H9 (cell line): ENCODE measurements around the gene ACP2. TPM values are rescaled to one million over a fixed set of nuclear protein-coding genes. Genes with fewer than 3 reads are reported as not detected.

ENCODE experiments used
- DNase-seq: peaks from one replicate; pipeline ENCODE4 v3.0.0-alpha.2; 2017
- H2AFZ ChIP-seq: one replicate; pipeline ENCODE4 v1.6.1; 2013; ENCODE audit warnings: mild to moderate bottlenecking, low read length, control low read depth, moderate library complexity
- H2AK5ac ChIP-seq: 2 replicates; pipeline ENCODE4 v1.6.1; 2013; ENCODE audit warnings: low read length, control low read depth, mixed read lengths; ENCODE audit not compliant: insufficient read length
- H2BK120ac ChIP-seq: one replicate; pipeline ENCODE4 v1.6.1; 2013; ENCODE audit warnings: low read depth, mild to moderate bottlenecking, low read length, control low read depth, inconsistent platforms; ENCODE audit not compliant: poor library complexity, severe bottlenecking
- H2BK12ac ChIP-seq: 2 replicates; pipeline ENCODE4 v1.6.1; 2013; ENCODE audit warnings: low read length, control low read depth, mixed read lengths, low read depth; ENCODE audit not compliant: insufficient read length
- H2BK15ac ChIP-seq: 2 replicates; pipeline ENCODE4 v1.6.1; 2013; ENCODE audit warnings: low read depth, low read length, control low read depth
- H2BK20ac ChIP-seq: one replicate; pipeline ENCODE4 v1.6.1; 2013; ENCODE audit warnings: low read depth, mild to moderate bottlenecking, low read length, control low read depth, inconsistent platforms; ENCODE audit not compliant: poor library complexity, severe bottlenecking
- H2BK5ac ChIP-seq: 2 replicates; pipeline ENCODE4 v1.6.1; 2013; ENCODE audit warnings: low read length, control low read depth, mixed read lengths; ENCODE audit not compliant: insufficient read length
- H3K14ac ChIP-seq: 2 replicates; pipeline ENCODE4 v1.6.1; 2013; ENCODE audit warnings: low read length, control low read depth; ENCODE audit not compliant: insufficient read depth
- H3K18ac ChIP-seq: 2 replicates; pipeline ENCODE4 v1.6.1; 2013; ENCODE audit warnings: low read depth, mild to moderate bottlenecking, mixed read lengths, low read length, control low read depth; ENCODE audit not compliant: insufficient read length
- H3K23ac ChIP-seq: 2 replicates; pipeline ENCODE4 v1.6.1; 2013; ENCODE audit warnings: low read length, control low read depth, mixed read lengths, low read depth; ENCODE audit not compliant: insufficient read length
- H3K23me2 ChIP-seq: 2 replicates; pipeline ENCODE4 v1.6.1; 2013; ENCODE audit warnings: low read depth, mild to moderate bottlenecking, mixed read lengths, low read length, control low read depth; ENCODE audit not compliant: insufficient read length, poor library complexity, severe bottlenecking
- H3K27ac ChIP-seq: 2 replicates; pipeline ENCODE4 v1.5.1; 2013; ENCODE audit warnings: low read length, control low read depth, mixed read lengths, low read depth; ENCODE audit not compliant: insufficient read length
- H3K27me3 ChIP-seq: 2 replicates; pipeline ENCODE4 v1.6.1; 2013; ENCODE audit warnings: low read length, control low read depth, inconsistent platforms; ENCODE audit not compliant: insufficient read depth
- H3K4ac ChIP-seq: 2 replicates; pipeline ENCODE4 v1.6.1; 2013; ENCODE audit warnings: low read depth, mild to moderate bottlenecking, control low read depth, inconsistent platforms, low read length, moderate library complexity
- H3K4me1 ChIP-seq: 2 replicates; pipeline ENCODE4 v1.6.1; 2013; ENCODE audit warnings: low read length, control low read depth, inconsistent platforms; ENCODE audit not compliant: insufficient read depth
- H3K4me2 ChIP-seq: 2 replicates; pipeline ENCODE4 v1.6.1; 2013; ENCODE audit warnings: low read length, control low read depth, mixed read lengths; ENCODE audit not compliant: insufficient read length, insufficient read depth
- H3K56ac ChIP-seq: 2 replicates; pipeline ENCODE4 v1.6.1; 2013; ENCODE audit warnings: low read depth, mild to moderate bottlenecking, mixed read lengths, low read length, control low read depth; ENCODE audit not compliant: insufficient read length
- H3K79me1 ChIP-seq: 2 replicates; pipeline ENCODE4 v1.6.1; 2013; ENCODE audit warnings: low read depth, mild to moderate bottlenecking, moderate library complexity, low read length, control low read depth, inconsistent platforms; ENCODE audit not compliant: insufficient read depth, poor library complexity, severe bottlenecking
- H3K79me2 ChIP-seq: 2 replicates; pipeline ENCODE4 v1.6.1; 2013; ENCODE audit warnings: low read length, control low read depth, inconsistent platforms; ENCODE audit not compliant: insufficient read depth
- H3K9ac ChIP-seq: 2 replicates; pipeline ENCODE4 v1.6.1; 2013; ENCODE audit warnings: low read length, control low read depth, mixed read lengths; ENCODE audit not compliant: insufficient read length; ENCODE audit errors: extremely low read depth
- H3K9me3 ChIP-seq: one replicate; pipeline ENCODE4 v1.6.1; 2013; ENCODE audit warnings: low read depth, low read length, inconsistent platforms; ENCODE audit not compliant: control insufficient read depth
- H3T11ph ChIP-seq: one replicate; pipeline ENCODE4 v1.6.1; 2013; ENCODE audit warnings: mild to moderate bottlenecking, low read length, control low read depth, inconsistent platforms
- H4K20me1 ChIP-seq: one replicate; pipeline ENCODE4 v1.6.1; 2013; ENCODE audit not compliant: control insufficient read depth, insufficient read length, insufficient read depth
- H4K5ac ChIP-seq: 2 replicates; pipeline ENCODE4 v1.6.1; 2013; ENCODE audit warnings: low read depth, mild to moderate bottlenecking, mixed read lengths, low read length, control low read depth; ENCODE audit not compliant: insufficient read length
- H4K8ac ChIP-seq: replicated peaks from 2 replicates; pipeline ENCODE4 v1.6.1; 2013; ENCODE audit warnings: low read length, control low read depth, mixed read lengths, low read depth; ENCODE audit not compliant: insufficient read length
- H4K91ac ChIP-seq: 2 replicates; pipeline ENCODE4 v1.6.1; 2013; ENCODE audit warnings: low read depth, mild to moderate bottlenecking, moderate library complexity, mixed read lengths, low read length, control low read depth; ENCODE audit not compliant: insufficient read length
- H3K27ac Mint-ChIP-seq, 3 experiments: 2 replicates in 2 of 3; 3 replicates in 1 of 3; pipeline ENCODE4 v1.8.0; 2020 to 2021; ENCODE audit warnings: mixed read lengths in 3 of 3, mild to moderate bottlenecking in 1 of 3, moderate library complexity in 1 of 3
- H3K27me3 Mint-ChIP-seq: 2 replicates; pipeline ENCODE4 v1.8.0; 2021; ENCODE audit warnings: low read depth, mild to moderate bottlenecking, moderate library complexity, mixed read lengths
- H3K36me3 Mint-ChIP-seq, 3 experiments: 2 replicates in 2 of 3; 3 replicates in 1 of 3; pipeline ENCODE4 v1.8.0; 2020 to 2021; ENCODE audit warnings: low read depth in 3 of 3, mixed read lengths in 3 of 3; ENCODE audit not compliant: insufficient read depth in 1 of 3
- H3K4me1 Mint-ChIP-seq, 2 experiments: 2 replicates each; pipeline ENCODE4 v1.8.0; 2020; ENCODE audit warnings: mixed read lengths in 2 of 2
- H3K4me3 Mint-ChIP-seq, 2 experiments: 2 replicates in 1 of 2; 3 replicates in 1 of 2; pipeline ENCODE4 v1.8.0; 2020 to 2021; ENCODE audit warnings: mild to moderate bottlenecking in 2 of 2, mixed read lengths in 2 of 2, moderate library complexity in 1 of 2
- H3K9me3 Mint-ChIP-seq, 2 experiments: 2 replicates in 1 of 2; 3 replicates in 1 of 2; pipeline ENCODE4 v1.8.0; 2020; ENCODE audit warnings: mild to moderate bottlenecking in 2 of 2, mixed read lengths in 2 of 2, moderate library complexity in 1 of 2
- WGBS: extraction: QIAGEN DNeasy Blood & Tissue Kit; methylation state at CpG from one replicate; pipeline ENCODE4 v1.1.7; 2013; ENCODE audit warnings: missing lambda C conversion rate, low lambda C conversion rate, mixed read lengths; ENCODE audit not compliant: insufficient read length; ENCODE audit errors: extremely low coverage; 5-methylcytosine and 5-hydroxymethylcytosine counted together
- total RNA-seq: library from RNA; stranded (reverse); gene quantifications from 2 replicates; pipeline ENCODE4 v1.2.1, GENCODE V29; 2021
- TF ChIP-seq, protein P1 (sequence below): fragments of 200-600 bp; sonication (generic); conservative IDR thresholded peaks from 3 replicates; pipeline ENCODE4 v1.8.0; 2021; ENCODE audit warnings: antibody characterized with exemption, mild to moderate bottlenecking

Gene ACP2
- total RNA-seq, 1 experiment from 2014 or later: 29.5 TPM

DNA sequence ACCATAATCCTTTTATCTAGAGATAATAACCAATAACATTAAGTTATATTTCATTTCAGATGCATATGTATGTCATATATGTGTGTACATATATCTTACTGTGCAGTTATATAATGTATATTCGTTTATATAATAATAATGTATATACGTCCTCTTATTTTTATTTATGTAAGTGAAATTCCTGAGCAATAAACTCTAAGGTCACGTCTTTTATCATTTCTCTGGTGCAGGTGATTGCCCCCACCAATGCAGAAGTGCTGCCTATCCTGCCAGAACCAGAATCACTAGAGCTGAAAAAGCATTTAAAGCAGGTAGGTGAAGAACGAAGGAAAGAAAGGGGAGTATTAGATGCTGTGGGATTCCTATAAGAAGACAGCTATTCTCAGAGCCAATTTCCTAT, 30.2 kb upstream of the ACP2 start:
- no peaks in the 10 kb centered on the region for H3K9me3 ChIP-seq
- no peak overlapping the region for H3K27ac ChIP-seq
- H3K14ac ChIP-seq: no peak overlapping the region
- no peak overlapping the region for H2BK12ac ChIP-seq
- no peaks in the 10 kb centered on the region for H3K27me3 ChIP-seq
- H3T11ph ChIP-seq: no peak overlapping the region
- H3K4me1 Mint-ChIP-seq: peaks cover 2 to 20% of the 10 kb centered on the region in 2 experiments; a peak in 3 of 4 replicates
- no CpG with 5 or more reads among the region's 4 CpGs for WGBS
- no peak overlapping the region for H2AK5ac ChIP-seq
- TF ChIP-seq, protein P1, sequence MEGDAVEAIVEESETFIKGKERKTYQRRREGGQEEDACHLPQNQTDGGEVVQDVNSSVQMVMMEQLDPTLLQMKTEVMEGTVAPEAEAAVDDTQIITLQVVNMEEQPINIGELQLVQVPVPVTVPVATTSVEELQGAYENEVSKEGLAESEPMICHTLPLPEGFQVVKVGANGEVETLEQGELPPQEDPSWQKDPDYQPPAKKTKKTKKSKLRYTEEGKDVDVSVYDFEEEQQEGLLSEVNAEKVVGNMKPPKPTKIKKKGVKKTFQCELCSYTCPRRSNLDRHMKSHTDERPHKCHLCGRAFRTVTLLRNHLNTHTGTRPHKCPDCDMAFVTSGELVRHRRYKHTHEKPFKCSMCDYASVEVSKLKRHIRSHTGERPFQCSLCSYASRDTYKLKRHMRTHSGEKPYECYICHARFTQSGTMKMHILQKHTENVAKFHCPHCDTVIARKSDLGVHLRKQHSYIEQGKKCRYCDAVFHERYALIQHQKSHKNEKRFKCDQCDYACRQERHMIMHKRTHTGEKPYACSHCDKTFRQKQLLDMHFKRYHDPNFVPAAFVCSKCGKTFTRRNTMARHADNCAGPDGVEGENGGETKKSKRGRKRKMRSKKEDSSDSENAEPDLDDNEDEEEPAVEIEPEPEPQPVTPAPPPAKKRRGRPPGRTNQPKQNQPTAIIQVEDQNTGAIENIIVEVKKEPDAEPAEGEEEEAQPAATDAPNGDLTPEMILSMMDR: no peak
- no peak overlapping the region for H3K4ac ChIP-seq
- no peaks in the 10 kb centered on the region for H3K4me1 ChIP-seq
- no peak overlapping the region for H4K91ac ChIP-seq
- H3K23ac ChIP-seq: no peak overlapping the region
- no peaks in the 10 kb centered on the region for H3K79me2 ChIP-seq
- H2AFZ ChIP-seq: no peak overlapping the region
- no peaks in the 10 kb centered on the region for H3K23me2 ChIP-seq
- no peak overlapping the region for H2BK5ac ChIP-seq
- no peak overlapping the region for H3K4me2 ChIP-seq
- no peaks in the 10 kb centered on the region for H3K79me1 ChIP-seq
- H2BK120ac ChIP-seq: no peak overlapping the region
- H3K27ac Mint-ChIP-seq: no peak overlapping the region
- no peaks in the 10 kb centered on the region for H4K20me1 ChIP-seq
- no peak overlapping the region for H4K8ac ChIP-seq
- no peak for DNase-seq
- H2BK15ac ChIP-seq: no peak overlapping the region
- no peak overlapping the region for H3K9ac ChIP-seq
- no peak overlapping the region for H3K18ac ChIP-seq
- no peaks in the 10 kb centered on the region for H3K27me3 Mint-ChIP-seq
- H2BK20ac ChIP-seq: no peak overlapping the region
- no peak overlapping the region for H4K5ac ChIP-seq
- no peak overlapping the region for H3K56ac ChIP-seq
- H3K36me3 Mint-ChIP-seq: peaks cover 35 to 80% (median 67%) of the 10 kb centered on the region in 3 experiments; a peak in 6 of 7 replicates
- H3K4me3 Mint-ChIP-seq: no peak overlapping the region
- H3K9me3 Mint-ChIP-seq: no peaks in the 10 kb centered on the region
